GM19035 (cell line): ENCODE data around the gene TRIM59.
A peak's percentile ranks its signal among the peaks of the same experiment; 100 is the strongest.

Source experiments
- ATAC-seq: cut with Tn5 transposase; IDR thresholded peaks from one replicate; pipeline ENCODE4 v1.9.1; 2021; ENCODE audit not compliant: unreplicated experiment

The TRIM59 gene

GRCh38 chr3:160449636-160450598 lies at the start of gene TRIM59:
Gene TRIM59, minus strand, starts transcription at chr3:160449786. Its CDS starts 10,603 bp downstream, at chr3:160439183.
- ATAC-seq, result peak; percentile 96

- no peak for ATAC-seq
These were observed 48.6 kb upstream of the TRIM59 start for GRCh38 chr3:160498202-160498601.

GRCh38 chr3:160490166-160490565 lies 40.6 kb upstream of the TRIM59 start:
- no peak for ATAC-seq

- ATAC-seq, result no peak
These were observed 36.9 kb upstream of the TRIM59 start for GRCh38 chr3:160486459-160486869.

GRCh38 chr3:160482796-160483195 lies 33.2 kb upstream of the TRIM59 start:
- ATAC-seq, result no peak

GRCh38 chr3:160481856-160482255 lies 32.3 kb upstream of the TRIM59 start:
- ATAC-seq, result no peak

- no peak for ATAC-seq
These were observed 31.3 kb upstream of the TRIM59 start for GRCh38 chr3:160480931-160481330.

- no peak for ATAC-seq
These were observed 29.8 kb upstream of the TRIM59 start for GRCh38 chr3:160479376-160479775.

- ATAC-seq, result no peak
These were observed 28.8 kb upstream of the TRIM59 start for GRCh38 chr3:160478338-160478737.

- no peak for ATAC-seq
These were observed 28.2 kb upstream of the TRIM59 start for GRCh38 chr3:160477750-160478149.

- ATAC-seq, result no peak
These were observed 26.3 kb upstream of the TRIM59 start for GRCh38 chr3:160475884-160476283.

- no peak for ATAC-seq
These were observed 25.6 kb upstream of the TRIM59 start for GRCh38 chr3:160475153-160475552.

GRCh38 chr3:160474416-160474838 lies 24.8 kb upstream of the TRIM59 start:
- no peak for ATAC-seq

- ATAC-seq, result no peak
These were observed 24.4 kb upstream of the TRIM59 start for GRCh38 chr3:160473978-160474377.

- ATAC-seq, result no peak
These were observed 23.6 kb upstream of the TRIM59 start for GRCh38 chr3:160473221-160473620.

- ATAC-seq, result peak; percentile 76
These were observed 22.8 kb upstream of the TRIM59 start for GRCh38 chr3:160472344-160472743.

- no peak for ATAC-seq
These were observed 22.3 kb upstream of the TRIM59 start for GRCh38 chr3:160471892-160472291.

- no peak for ATAC-seq
These were observed 20.6 kb upstream of the TRIM59 start for GRCh38 chr3:160470181-160470580.

- no peak for ATAC-seq
These were observed 15.4 kb upstream of the TRIM59 start for GRCh38 chr3:160464971-160465370.

- ATAC-seq, result no peak
These were observed 14.7 kb upstream of the TRIM59 start for GRCh38 chr3:160464321-160464720.

GRCh38 chr3:160460033-160460432 lies 10.4 kb upstream of the TRIM59 start:
- ATAC-seq, result no peak

GRCh38 chr3:160459450-160459970 lies 9.9 kb upstream of the TRIM59 start:
- ATAC-seq, result no peak
